ENCODE data around the gene KCNIP1.

Gene KCNIP1

GRCh38 chr5:170701334-170701733, 197.5 kb downstream of the KCNIP1 start:
- H3F3A ChIP-seq (ENCODE audit: insufficient read depth, low read length) = no peaks in the 10 kb centered on the region
- H3K36me3 ChIP-seq (ENCODE audit: insufficient read depth, low read length) = no peaks in the 10 kb centered on the region
- no peak overlapping the region for H3K27ac ChIP-seq (ENCODE audit: low read depth, low read length, poor library complexity, severe bottlenecking)
- H3K9ac ChIP-seq (ENCODE audit: low read length) = no peak overlapping the region
- no peaks in the 10 kb centered on the region for H3K79me2 ChIP-seq (ENCODE audit: insufficient read depth, low read length)
- H2AFZ ChIP-seq (ENCODE audit: low read length) = no peak overlapping the region
- TF ChIP-seq EZH2 (IDR thresholded peaks at IDR 0.05; ENCODE audit: borderline replicate concordance, low read length) = no peak
- no peak for TF ChIP-seq CTCF (IDR thresholded peaks at IDR 0.05; ENCODE audit: low read length)
- no peak overlapping the region for H3K4me2 ChIP-seq (ENCODE audit: low read length)
- H3K27me3 ChIP-seq (ENCODE audit: insufficient read depth, low read length) = no peaks in the 10 kb centered on the region
- no peaks in the 10 kb centered on the region for H4K20me1 ChIP-seq (ENCODE audit: insufficient read depth, low read length)
- H3K9me2 ChIP-seq (ENCODE audit: low read depth, low read length) = no peaks in the 10 kb centered on the region
- H3K9me3 ChIP-seq (ENCODE audit: low read length) = no peaks in the 10 kb centered on the region
- no peaks in the 10 kb centered on the region for H3K4me1 ChIP-seq (ENCODE audit: insufficient read depth, low read length, severe bottlenecking)
- no peak overlapping the region for H3K4me3 ChIP-seq (ENCODE audit: low read depth, low read length, poor library complexity, severe bottlenecking)

GRCh38 chr5:170704417-170705192, 200.8 kb downstream of the KCNIP1 start:
- no peaks in the 10 kb centered on the region for H3K9me3 ChIP-seq (ENCODE audit: low read length)
- no peaks in the 10 kb centered on the region for H3F3A ChIP-seq (ENCODE audit: insufficient read depth, low read length)
- H3K4me3 ChIP-seq (ENCODE audit: low read depth, low read length, poor library complexity, severe bottlenecking) = no peak overlapping the region
- H3K36me3 ChIP-seq (ENCODE audit: insufficient read depth, low read length) = no peaks in the 10 kb centered on the region
- no peak overlapping the region for H3K27ac ChIP-seq (ENCODE audit: low read depth, low read length, poor library complexity, severe bottlenecking)
- TF ChIP-seq EZH2 (IDR thresholded peaks at IDR 0.05; ENCODE audit: borderline replicate concordance, low read length) (no peak), CTCF (IDR thresholded peaks at IDR 0.05; ENCODE audit: low read length) (no peak)
- no peaks in the 10 kb centered on the region for H4K20me1 ChIP-seq (ENCODE audit: insufficient read depth, low read length)
- H2AFZ ChIP-seq (ENCODE audit: low read length) = no peak overlapping the region
- H3K4me2 ChIP-seq (ENCODE audit: low read length) = no peak overlapping the region
- no peaks in the 10 kb centered on the region for H3K79me2 ChIP-seq (ENCODE audit: insufficient read depth, low read length)
- no peaks in the 10 kb centered on the region for H3K9me2 ChIP-seq (ENCODE audit: low read depth, low read length)
- no peaks in the 10 kb centered on the region for H3K27me3 ChIP-seq (ENCODE audit: insufficient read depth, low read length)
- no peak overlapping the region for H3K9ac ChIP-seq (ENCODE audit: low read length)
- H3K4me1 ChIP-seq (ENCODE audit: insufficient read depth, low read length, severe bottlenecking) = no peaks in the 10 kb centered on the region

GRCh38 chr5:170709640-170710039, 205.8 kb downstream of the KCNIP1 start:
- Histone ChIP-seq H2AFZ (ENCODE audit: low read length) (no peak overlapping the region), H3K4me1 (ENCODE audit: insufficient read depth, low read length, severe bottlenecking) (no peaks in the 10 kb centered on the region), H3K9ac (ENCODE audit: low read length) (no peak overlapping the region), H3K4me3 (ENCODE audit: low read depth, low read length, poor library complexity, severe bottlenecking) (no peak overlapping the region), H3K36me3 (ENCODE audit: insufficient read depth, low read length) (no peaks in the 10 kb centered on the region), H3K27me3 (ENCODE audit: insufficient read depth, low read length) (no peaks in the 10 kb centered on the region; the same call in 1 of the 2 replicates), H4K20me1 (ENCODE audit: insufficient read depth, low read length) (no peaks in the 10 kb centered on the region), H3K9me3 (ENCODE audit: low read length) (no peaks in the 10 kb centered on the region), H3F3A (ENCODE audit: insufficient read depth, low read length) (no peaks in the 10 kb centered on the region), H3K9me2 (ENCODE audit: low read depth, low read length) (no peaks in the 10 kb centered on the region), H3K27ac (ENCODE audit: low read depth, low read length, poor library complexity, severe bottlenecking) (no peak overlapping the region), H3K4me2 (ENCODE audit: low read length) (no peak overlapping the region), H3K79me2 (ENCODE audit: insufficient read depth, low read length) (no peaks in the 10 kb centered on the region)
- TF ChIP-seq CTCF (IDR thresholded peaks at IDR 0.05; ENCODE audit: low read length) (no peak), EZH2 (IDR thresholded peaks at IDR 0.05; ENCODE audit: borderline replicate concordance, low read length) (no peak)
